Rectal smooth muscle tissue (tissue), 1 donor: ENCODE results near the gene LDLRAD4.

Experiments used
- H3K27ac ChIP-seq: one replicate; pipeline ENCODE4 v1.7.0; 2013; ENCODE audit warnings: low read depth, low read length, inconsistent platforms
- H3K27me3 ChIP-seq: one replicate; pipeline ENCODE4 v1.7.0; 2013; ENCODE audit warnings: low read length; ENCODE audit not compliant: control insufficient read depth, insufficient read depth
- H3K36me3 ChIP-seq: one replicate; pipeline ENCODE4 v1.7.0; 2013; ENCODE audit warnings: low read length; ENCODE audit not compliant: control insufficient read depth, insufficient read depth
- H3K4me1 ChIP-seq: one replicate; pipeline ENCODE4 v1.7.0; 2013; ENCODE audit warnings: low read length; ENCODE audit not compliant: control insufficient read depth, insufficient read depth
- H3K4me3 ChIP-seq: one replicate; pipeline ENCODE4 v1.7.0; 2013; ENCODE audit warnings: low read length
- H3K9ac ChIP-seq: one replicate; pipeline ENCODE4 v1.7.0; 2013; ENCODE audit warnings: low read length

LDLRAD4 gene

DNA sequence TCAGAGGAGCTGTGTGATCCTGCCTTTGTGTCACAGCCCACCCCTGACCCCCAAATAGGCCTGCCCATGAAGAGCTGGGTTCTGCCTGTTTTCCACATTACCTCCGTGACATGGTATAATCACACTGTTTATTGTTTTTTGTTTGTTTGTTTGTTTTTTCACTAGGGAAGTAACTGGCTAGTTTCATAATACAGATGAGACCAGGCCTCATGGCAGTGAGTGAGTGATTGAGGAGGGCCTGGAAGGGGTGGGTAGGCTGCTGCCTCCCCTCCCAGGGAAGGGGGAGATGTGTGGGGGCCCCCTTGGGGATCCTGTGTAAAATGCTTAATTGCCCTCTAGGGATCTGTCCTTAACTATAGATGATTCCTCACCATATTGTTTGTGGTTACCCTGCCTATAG is 190.5 kb downstream of the LDLRAD4 start:
- H3K36me3 ChIP-seq, result no peaks in the 10 kb centered on the region
- no peak overlapping the region for H3K27ac ChIP-seq
- H3K4me3 ChIP-seq, result no peak overlapping the region
- H3K9ac ChIP-seq, result no peak overlapping the region
- H3K4me1 ChIP-seq, result no peaks in the 10 kb centered on the region
- H3K27me3 ChIP-seq, result no peaks in the 10 kb centered on the region

DNA sequence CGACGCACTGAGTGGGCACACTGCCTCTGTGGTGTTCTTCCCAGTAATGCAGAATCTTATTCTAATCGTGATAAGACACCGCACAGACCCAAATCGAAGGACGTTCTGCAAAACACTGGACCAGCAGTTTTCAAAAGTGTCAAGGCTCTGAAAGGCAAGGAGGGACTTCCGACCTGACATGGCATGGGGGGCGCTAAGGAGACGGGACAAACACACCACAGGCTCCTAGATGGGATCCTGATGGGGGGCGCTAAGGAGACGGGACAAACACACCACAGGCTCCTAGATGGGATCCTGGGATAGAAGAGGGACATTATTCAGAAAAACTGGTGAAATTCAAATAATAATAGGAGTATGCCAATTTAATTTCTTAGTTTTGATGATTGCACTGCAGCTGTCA is 191.4 kb downstream of the LDLRAD4 start:
- no peak overlapping the region for H3K4me3 ChIP-seq
- no peak overlapping the region for H3K9ac ChIP-seq
- H3K4me1 ChIP-seq, result no peaks in the 10 kb centered on the region
- H3K27ac ChIP-seq, result no peak overlapping the region
- H3K27me3 ChIP-seq, result no peaks in the 10 kb centered on the region
- no peaks in the 10 kb centered on the region for H3K36me3 ChIP-seq

DNA sequence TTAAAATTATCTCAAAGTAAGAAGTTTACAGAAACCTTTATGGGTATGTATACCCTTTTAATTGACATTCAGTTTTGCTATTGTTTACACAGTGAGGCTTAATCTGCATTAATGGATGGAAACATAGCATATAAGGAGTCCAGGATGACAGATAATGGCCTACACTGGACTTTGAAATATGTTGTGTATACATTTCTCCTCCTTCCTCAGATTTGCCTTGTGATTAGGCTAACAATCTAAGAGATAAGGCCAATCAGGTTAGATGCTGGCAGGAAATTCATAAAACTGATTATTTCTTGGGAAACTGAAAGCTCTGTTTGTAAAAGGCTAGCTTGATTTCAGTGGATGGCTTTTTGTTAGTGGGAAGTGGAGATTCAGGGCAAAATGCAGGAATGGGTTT is 191.9 kb downstream of the LDLRAD4 start:
- H3K4me3 ChIP-seq, result no peak overlapping the region
- H3K27ac ChIP-seq, result no peak overlapping the region
- H3K27me3 ChIP-seq, result no peaks in the 10 kb centered on the region
- no peaks in the 10 kb centered on the region for H3K4me1 ChIP-seq
- no peaks in the 10 kb centered on the region for H3K36me3 ChIP-seq
- no peak overlapping the region for H3K9ac ChIP-seq

DNA sequence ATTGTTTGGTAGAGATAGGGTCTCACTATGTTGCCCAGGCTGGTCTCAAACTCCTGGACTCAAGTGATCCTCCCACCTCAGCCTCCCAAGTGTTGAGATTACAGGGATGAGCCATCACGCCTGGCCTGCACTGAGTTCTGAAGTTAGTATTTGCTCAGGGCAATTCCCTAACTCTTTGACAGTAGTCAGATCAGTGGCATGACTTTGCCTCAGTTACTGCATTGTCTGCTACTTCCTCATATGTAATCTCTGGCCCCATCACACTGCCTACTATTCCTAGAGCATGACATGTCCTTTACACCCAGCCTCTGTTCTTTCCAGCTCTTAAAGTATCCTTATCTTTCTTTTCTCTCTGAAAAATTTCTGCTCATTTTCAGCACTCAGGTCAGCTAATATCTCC is 193.5 kb downstream of the LDLRAD4 start:
- Histone ChIP-seq H3K27ac (no peak overlapping the region), H3K4me1 (peaks cover 3% of the 10 kb centered on the region), H3K4me3 (no peak overlapping the region), H3K9ac (no peak overlapping the region), H3K27me3 (no peaks in the 10 kb centered on the region), H3K36me3 (no peaks in the 10 kb centered on the region)

DNA sequence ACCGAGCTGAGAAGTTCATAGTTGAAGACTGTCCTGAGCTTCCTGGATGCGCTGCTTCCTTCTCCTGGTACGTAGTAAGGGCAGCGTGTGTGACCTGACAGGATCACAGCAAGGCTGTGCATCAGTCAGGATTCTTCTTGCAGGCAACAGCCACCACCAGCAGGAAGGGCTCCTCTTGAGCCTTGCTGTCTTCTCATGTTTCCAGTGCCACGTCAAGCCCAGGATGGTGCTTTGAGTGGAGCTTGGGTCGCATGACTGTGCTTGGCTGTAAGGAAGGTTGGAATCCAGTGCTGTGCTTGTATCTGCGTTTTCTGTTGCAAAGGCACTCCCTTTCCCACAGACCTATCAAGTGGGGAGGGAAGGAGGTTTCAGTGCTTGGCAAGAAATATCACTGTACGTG is 194.3 kb downstream of the LDLRAD4 start:
- H3K27ac ChIP-seq, result no peak overlapping the region
- no peaks in the 10 kb centered on the region for H3K27me3 ChIP-seq
- H3K4me1 ChIP-seq, result peaks cover 3% of the 10 kb centered on the region
- no peak overlapping the region for H3K4me3 ChIP-seq
- H3K9ac ChIP-seq, result no peak overlapping the region
- H3K36me3 ChIP-seq, result no peaks in the 10 kb centered on the region

GRCh38 chr18:13414102-13414501 is 195.5 kb downstream of the LDLRAD4 start:
- no peaks in the 10 kb centered on the region for H3K36me3 ChIP-seq
- no peak overlapping the region for H3K27ac ChIP-seq
- H3K4me3 ChIP-seq, result no peak overlapping the region
- H3K4me1 ChIP-seq, result peaks cover 3% of the 10 kb centered on the region
- no peaks in the 10 kb centered on the region for H3K27me3 ChIP-seq
- no peak overlapping the region for H3K9ac ChIP-seq

DNA sequence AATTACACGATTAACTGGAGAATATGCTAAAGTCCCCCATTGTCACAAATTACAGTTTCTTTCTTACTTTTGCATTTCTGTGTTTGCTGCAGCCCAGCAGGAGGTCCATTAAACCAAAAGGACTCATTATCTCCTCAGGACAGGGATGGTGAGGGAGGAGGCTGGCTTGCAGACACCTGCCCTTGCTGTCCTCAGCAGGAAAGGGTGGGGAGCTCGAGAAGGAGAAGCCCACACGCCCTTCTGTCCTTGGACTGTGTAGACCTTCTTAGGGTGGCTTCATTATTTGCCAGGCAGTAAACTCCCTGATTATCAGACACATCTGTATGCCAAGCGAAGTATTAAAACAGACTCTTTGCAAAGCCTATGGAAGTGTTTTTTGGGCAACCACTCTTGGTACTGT is 196.0 kb downstream of the LDLRAD4 start:
- Histone ChIP-seq H3K36me3 (no peaks in the 10 kb centered on the region), H3K4me1 (peaks cover 3% of the 10 kb centered on the region), H3K27me3 (no peaks in the 10 kb centered on the region), H3K4me3 (no peak overlapping the region), H3K27ac (no peak overlapping the region), H3K9ac (no peak overlapping the region)

DNA sequence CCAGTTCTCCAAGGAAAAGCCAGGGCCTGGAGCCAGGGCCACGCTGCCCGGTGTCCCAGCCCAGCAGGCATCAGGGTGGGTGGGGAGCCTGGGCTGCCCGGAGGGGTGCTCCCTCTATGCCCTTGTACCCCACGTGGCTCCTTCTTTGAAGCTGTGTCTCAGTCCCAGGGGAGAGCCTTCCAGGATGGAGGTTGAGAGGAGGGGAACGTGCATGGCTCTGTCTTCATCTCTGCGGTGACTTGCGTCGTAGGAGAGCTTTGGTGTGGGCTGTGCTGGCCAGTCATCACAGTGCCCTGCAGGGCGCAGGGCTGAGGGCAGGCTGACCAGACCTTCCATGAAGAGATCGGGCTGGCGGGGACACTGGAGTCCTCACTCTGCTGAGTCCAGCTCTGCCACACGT is 197.2 kb downstream of the LDLRAD4 start:
- Histone ChIP-seq H3K4me1 (peaks cover 3% of the 10 kb centered on the region), H3K4me3 (no peak overlapping the region), H3K27me3 (no peaks in the 10 kb centered on the region), H3K9ac (no peak overlapping the region), H3K27ac (no peak overlapping the region), H3K36me3 (no peaks in the 10 kb centered on the region)

- Histone ChIP-seq H3K27me3 (no peaks in the 10 kb centered on the region), H3K9ac (no peak overlapping the region), H3K4me1 (peaks cover 3% of the 10 kb centered on the region), H3K36me3 (no peaks in the 10 kb centered on the region), H3K27ac (no peak overlapping the region), H3K4me3 (no peak overlapping the region)
Observed at GRCh38 chr18:13416208-13416607, 197.6 kb downstream of the LDLRAD4 start.

DNA sequence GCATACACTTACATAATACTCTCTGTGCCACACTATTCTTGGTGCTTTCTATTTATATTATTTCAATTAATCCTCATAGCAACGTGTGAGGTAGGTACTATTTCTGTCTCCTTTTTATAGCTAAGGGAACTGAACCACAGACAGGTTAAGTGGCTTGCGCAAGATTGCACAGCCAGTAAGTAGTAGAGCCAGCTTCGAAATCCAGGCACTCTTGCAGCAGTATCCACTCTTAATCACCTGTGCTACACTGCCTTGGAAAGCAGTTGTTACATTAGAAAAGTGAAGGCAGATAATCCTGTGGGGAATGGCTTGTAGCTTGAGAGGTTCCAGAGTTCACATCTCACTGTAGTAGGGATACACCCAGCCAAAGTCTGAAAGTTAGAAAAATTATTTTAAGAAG is 198.3 kb downstream of the LDLRAD4 start:
- Histone ChIP-seq H3K36me3 (no peaks in the 10 kb centered on the region), H3K4me3 (no peak overlapping the region), H3K9ac (no peak overlapping the region), H3K27me3 (no peaks in the 10 kb centered on the region), H3K27ac (no peak overlapping the region), H3K4me1 (peaks cover 3% of the 10 kb centered on the region)

DNA sequence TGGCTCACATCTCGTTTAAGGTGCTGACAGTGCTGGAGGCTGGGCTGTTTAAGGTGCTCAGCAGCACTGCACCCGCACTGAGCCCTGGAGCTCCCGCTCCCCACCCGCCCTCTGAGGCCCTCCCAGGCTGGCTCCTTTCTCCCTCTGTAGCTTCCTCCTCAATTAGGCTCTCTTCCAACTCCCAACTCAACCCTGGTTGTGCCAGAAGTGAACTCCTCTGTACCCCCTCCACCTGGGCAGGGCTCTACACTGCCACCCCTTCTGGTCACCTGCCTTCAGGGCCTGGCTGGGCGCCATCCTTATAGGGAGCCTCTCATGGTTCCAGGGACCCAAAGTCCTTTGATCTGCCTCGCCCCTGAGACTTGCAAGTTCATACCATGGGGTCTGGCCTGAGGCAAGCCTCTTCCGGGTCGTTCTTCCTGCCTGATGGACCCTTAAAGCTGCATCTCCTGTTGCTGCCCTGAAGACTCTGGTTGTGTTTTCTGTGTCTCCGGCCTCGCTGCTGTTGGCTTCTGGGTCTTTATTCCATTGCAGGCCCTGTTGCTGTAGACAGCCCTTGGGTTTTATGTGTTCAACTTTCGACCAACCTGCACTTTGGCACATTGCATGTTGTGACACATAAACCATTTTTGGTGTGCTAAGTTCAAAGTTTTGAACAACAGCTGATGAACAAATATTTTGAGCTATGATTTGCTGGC is 199.6 kb downstream of the LDLRAD4 start:
- H3K27me3 ChIP-seq, result no peaks in the 10 kb centered on the region
- H3K9ac ChIP-seq, result no peak overlapping the region
- H3K36me3 ChIP-seq, result no peaks in the 10 kb centered on the region
- peaks cover 3% of the 10 kb centered on the region for H3K4me1 ChIP-seq
- H3K4me3 ChIP-seq, result no peak overlapping the region
- no peak overlapping the region for H3K27ac ChIP-seq

DNA sequence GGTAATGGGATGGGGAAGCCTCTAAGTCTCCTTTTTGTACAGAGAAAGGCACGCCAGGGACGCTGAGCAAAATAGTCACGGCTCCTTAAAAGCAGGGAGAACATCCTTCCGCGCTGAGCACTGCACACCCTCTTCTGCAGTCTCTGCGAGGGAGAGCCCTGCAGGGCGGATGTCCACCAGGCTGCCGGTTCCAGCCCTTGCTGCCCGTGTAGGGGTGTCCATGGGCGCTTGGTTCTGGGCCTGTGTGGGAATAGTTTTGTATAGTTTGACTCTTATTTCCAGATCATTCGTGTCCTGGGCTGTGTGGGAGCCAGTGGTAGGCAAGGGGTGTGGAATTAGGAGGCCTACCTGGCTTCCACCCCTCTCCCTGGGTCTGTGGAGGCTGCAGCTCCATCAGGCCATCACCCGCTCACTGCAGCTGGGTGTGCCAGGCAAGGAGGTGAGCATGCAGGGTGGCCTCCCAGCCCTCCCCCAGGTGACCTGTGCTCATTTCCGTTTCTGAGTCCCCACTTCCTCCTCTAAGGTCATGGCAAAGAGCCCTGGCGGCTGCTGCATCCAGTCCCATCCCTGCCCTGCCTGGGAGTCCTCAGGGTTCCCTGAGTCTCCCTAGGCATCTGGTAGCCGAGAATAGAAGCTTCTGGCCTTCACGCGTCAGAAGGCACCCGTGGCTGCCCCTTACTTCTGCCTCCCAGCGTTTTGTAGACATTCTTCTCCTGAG is 202.6 kb downstream of the LDLRAD4 start:
- Histone ChIP-seq H3K27ac (no peak overlapping the region), H3K4me1 (peaks cover 3% of the 10 kb centered on the region), H3K36me3 (no peaks in the 10 kb centered on the region)

GRCh38 chr18:13422541-13423147 is 204.1 kb downstream of the LDLRAD4 start:
- H3K9ac ChIP-seq, result no peak overlapping the region
- peaks cover 2% of the 10 kb centered on the region for H3K4me1 ChIP-seq
- H3K4me3 ChIP-seq, result no peak overlapping the region
- H3K27ac ChIP-seq, result no peak overlapping the region
- H3K27me3 ChIP-seq, result no peaks in the 10 kb centered on the region
- no peaks in the 10 kb centered on the region for H3K36me3 ChIP-seq

More for the DNA sequence above, 202.6 kb downstream of the LDLRAD4 start:
- H3K9ac ChIP-seq, result no peak overlapping the region
- H3K27me3 ChIP-seq, result no peaks in the 10 kb centered on the region
- no peak overlapping the region for H3K4me3 ChIP-seq
